NOMO-1 treated with DMSO at 0.1 percent for 48 hours (cell line): ENCODE measurements around the gene KBTBD6.
"Not testable (repeated sequence)": the region's sequence is repeated elsewhere in the genome, so short reads cannot be mapped to it uniquely, and the experiment has no call there.

Experiments used
- DNase-seq: peaks from one replicate; lab custom pipeline; 2025; ENCODE audit not compliant: unreplicated experiment; lab: John Stamatoyannopoulos, UW

The KBTBD6 gene

GRCh38 chr13:41136396-41137031 is 3.9 kb upstream of the KBTBD6 start:
- DNase-seq = no peak

- no peak for DNase-seq
These were observed 1.3 kb upstream of the KBTBD6 start for GRCh38 chr13:41133951-41134350.

- not testable (repeated sequence) for DNase-seq
These were observed 716 bp downstream of the KBTBD6 start for GRCh38 chr13:41131660-41132511.

GRCh38 chr13:41131189-41131588 is 1.4 kb downstream of the KBTBD6 start:
- DNase-seq = not testable (repeated sequence)

- no peak for DNase-seq
These were observed 2.2 kb downstream of the KBTBD6 start for GRCh38 chr13:41130356-41130755.

- no peak for DNase-seq
These were observed 4.9 kb downstream of the KBTBD6 start for GRCh38 chr13:41127701-41128100.

- no peak for DNase-seq
These were observed 9.8 kb downstream of the KBTBD6 start for GRCh38 chr13:41122838-41123237.

GRCh38 chr13:41117869-41118268 is 14.7 kb downstream of the KBTBD6 start:
- DNase-seq = no peak

GRCh38 chr13:41111454-41111853 is 21.1 kb downstream of the KBTBD6 start:
- DNase-seq = no peak

- no peak for DNase-seq
These were observed 25.0 kb downstream of the KBTBD6 start for GRCh38 chr13:41107584-41108014.

- no peak for DNase-seq
These were observed 25.5 kb downstream of the KBTBD6 start for GRCh38 chr13:41107104-41107571.

GRCh38 chr13:41099986-41100385 is 32.6 kb downstream of the KBTBD6 start:
- DNase-seq = no peak

- DNase-seq = no peak
These were observed 33.8 kb downstream of the KBTBD6 start for GRCh38 chr13:41098761-41099160.

- DNase-seq = not testable (repeated sequence)
These were observed 36.9 kb downstream of the KBTBD6 start for GRCh38 chr13:41095681-41096080.

GRCh38 chr13:41085961-41086585 is 46.5 kb downstream of the KBTBD6 start:
- peak; percentile 27 for DNase-seq

GRCh38 chr13:41079725-41080124 is 52.9 kb downstream of the KBTBD6 start:
- no peak for DNase-seq
